ENCODE measurements around the gene EVI2B.
"Not testable (repeated sequence)": the region's sequence is repeated elsewhere in the genome, so short reads cannot be mapped to it uniquely, and the experiment has no call there.

The EVI2B gene

DNA sequence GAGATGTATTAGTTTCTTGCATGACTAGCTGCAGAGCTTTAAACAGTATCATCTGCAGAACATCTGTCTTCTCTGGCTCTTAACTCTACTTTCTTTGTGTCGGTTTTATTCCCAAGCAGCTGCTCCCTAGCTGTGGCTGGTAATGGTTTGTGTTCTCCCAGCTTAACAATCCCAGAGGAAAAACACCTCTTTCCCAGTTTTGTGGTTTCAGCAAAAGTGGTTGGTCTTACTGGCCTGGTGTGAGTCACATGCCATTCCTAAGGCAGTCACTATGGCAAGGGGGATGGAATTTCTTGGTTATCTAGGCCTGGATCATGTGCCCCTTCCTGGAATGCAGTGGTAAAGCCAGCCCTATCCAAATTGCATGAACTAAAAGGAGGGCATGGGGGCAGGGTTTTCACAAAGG is 44.3 kb downstream of the EVI2B start:
- DNase-seq (ENCODE audit: low spot score), result peak; percentile 39

DNA sequence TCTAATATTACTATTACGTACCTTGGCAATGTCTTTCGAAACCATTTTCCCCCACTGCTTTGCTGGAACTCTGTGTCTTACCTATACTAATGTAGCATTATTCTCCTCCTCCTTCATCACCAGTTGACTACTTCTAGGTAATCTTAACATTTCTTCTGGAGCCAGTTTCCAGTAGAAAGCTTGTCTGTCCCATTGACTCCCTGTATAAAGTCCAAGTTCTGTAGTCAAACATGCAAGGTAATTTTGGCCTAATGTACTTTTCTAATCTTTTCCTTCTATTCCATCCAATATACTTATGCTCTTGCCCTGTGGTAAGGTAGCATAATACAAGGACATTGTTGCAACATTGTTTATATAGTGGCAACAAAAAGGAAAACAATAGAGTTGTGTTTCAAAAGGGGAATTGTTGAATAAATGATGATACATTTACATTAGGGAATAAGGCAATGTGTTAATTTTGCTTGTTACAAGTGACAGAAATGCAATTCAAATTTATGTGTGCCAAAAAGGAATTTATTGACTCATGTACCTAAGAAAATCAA is 44.7 kb downstream of the EVI2B start:
- no peak for DNase-seq (ENCODE audit: low spot score)

DNA sequence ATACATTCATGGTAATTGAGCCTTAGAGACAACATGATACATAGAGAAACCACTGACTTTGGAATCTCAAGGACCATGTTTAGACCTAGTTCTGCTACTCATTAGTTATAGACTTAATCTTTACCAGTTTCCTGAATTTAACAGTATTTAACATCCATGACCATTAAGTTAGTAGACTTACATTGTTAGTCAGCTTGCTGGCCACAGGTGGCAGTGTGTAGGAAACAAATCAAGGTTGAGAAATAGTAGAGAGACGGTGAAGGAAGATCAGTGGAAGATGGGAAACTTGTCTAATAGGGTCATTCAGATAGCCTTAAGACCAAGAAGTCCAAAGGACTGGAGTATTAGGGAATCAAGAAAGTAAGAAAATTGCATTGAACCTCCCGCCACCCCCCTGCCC is 47.8 kb downstream of the EVI2B start:
- DNase-seq (ENCODE audit: low spot score), result no peak

DNA sequence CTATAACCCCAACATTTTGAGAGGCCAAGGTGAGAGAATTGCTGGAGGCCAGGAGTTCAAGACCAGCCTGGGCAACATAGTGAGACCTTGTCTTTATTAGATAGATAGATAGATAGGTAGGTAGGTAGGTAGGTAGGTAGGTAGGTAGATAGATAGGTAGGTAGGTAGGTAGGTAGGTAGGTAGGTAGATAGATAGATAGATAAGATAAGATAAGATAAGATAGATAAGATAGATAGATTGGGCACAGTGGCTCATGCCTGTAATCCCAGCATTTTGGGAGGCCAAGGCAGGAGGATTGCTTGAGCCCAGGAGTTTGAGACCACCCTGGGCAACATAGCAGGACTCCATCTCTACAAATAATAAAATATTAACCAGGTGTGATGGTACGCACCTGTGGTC is 50.9 kb downstream of the EVI2B start:
- not testable (repeated sequence) for DNase-seq (ENCODE audit: low spot score)

DNA sequence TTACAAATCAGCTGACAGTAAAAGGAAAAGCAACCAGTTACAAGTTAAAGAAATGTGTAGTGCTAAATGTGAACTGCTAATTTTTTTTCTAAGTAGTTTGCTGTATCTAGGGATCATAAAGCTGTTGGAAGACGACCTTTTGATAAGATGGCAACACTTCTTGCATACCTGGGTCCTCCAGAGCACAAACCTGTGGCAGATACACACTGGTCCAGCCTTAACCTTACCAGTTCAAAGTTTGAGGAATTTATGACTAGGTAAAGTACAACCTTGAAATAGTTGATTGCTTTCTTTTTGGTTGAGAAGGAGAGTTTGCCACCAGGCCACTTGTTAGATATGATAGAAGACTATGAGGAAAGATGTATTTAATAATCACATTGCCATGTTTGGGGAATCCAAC is 52.3 kb downstream of the EVI2B start:
- DNase-seq (ENCODE audit: low spot score), result no peak

DNA sequence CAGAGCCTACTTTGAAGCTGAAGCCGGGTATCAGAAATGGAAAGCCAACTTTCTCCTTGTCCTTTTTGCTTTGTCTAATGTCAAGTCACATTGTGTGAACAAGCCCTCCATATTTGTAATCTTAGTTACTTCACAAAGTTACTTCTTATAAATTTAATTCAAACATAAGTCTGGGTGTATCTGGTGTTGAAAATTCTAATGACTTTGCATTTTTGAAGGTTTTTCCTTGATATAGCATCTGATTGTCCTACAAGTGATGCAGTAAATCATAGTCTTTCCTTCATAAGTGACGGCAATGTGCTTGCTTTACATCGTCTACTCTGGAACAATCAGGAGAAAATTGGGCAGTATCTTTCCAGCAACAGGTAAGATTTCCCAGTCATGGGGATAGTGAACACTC is 53.7 kb downstream of the EVI2B start:
- DNase-seq (ENCODE audit: low spot score), result no peak

DNA sequence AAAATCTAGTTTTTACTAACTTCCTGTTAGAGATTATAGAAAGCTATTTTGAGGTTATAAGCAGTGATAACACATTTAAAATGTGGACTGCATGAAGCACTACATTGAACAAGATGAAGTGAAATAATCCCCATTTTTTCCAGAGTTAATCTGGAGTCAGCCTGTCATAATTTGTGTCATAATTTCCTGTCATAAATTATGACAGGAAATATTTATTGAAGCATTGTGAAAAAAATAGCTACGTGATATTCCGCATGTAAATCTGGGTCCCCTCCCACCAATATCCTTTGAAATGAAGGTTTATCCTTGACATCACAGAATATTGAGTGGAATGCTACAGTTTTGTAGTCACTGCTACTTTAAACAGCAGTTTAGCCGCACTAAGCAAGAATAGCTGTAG is 56.9 kb downstream of the EVI2B start:
- no peak for DNase-seq (ENCODE audit: low spot score)

DNA sequence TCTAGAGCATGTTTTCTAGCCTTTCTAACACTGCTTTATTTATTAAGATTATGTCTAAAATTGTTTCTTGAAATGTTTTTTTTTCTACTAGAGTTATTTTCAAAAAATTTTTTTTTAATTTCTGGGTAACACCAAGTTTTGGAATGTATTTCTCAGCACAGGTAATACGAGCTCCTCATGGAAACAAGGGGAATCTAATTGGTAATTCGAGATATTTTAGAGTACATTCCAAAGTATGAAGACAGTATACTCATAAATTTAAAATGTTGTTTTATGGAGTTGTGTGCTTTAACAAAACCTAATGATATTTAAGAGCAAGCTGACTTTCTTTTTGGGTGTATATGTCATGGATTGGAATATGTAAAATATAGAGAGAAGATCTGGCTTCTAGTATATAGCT is 59.2 kb downstream of the EVI2B start:
- no peak for DNase-seq (ENCODE audit: low spot score)
